Sigmoid colon (tissue), 4 donors: Measurements from ENCODE around the gene OPA3.

Source experiments
- POLR2AphosphoS5 ChIP-seq, 4 donors: sonication (generic); formaldehyde crosslinking; IDR thresholded peaks; one replicate each; pipeline ENCODE4 v1.6.1; 2017; ENCODE audit warnings: antibody characterized with exemption in 4 of 4
- TF ChIP-seq, protein P1 (sequence below), 4 experiments: fragments of 450-650 bp in 3 of 4; fragments of 200-600 bp in 1 of 4; IDR thresholded peaks; one replicate each; pipeline ENCODE4 v1.5.1; 2016 to 2019; ENCODE audit warnings: antibody characterized with exemption in 4 of 4, mild to moderate bottlenecking in 3 of 4, moderate library complexity in 2 of 4

GRCh38 chr19:45597425-45598111, 13.0 kb upstream of the OPA3 start:
- TF ChIP-seq, protein P1, sequence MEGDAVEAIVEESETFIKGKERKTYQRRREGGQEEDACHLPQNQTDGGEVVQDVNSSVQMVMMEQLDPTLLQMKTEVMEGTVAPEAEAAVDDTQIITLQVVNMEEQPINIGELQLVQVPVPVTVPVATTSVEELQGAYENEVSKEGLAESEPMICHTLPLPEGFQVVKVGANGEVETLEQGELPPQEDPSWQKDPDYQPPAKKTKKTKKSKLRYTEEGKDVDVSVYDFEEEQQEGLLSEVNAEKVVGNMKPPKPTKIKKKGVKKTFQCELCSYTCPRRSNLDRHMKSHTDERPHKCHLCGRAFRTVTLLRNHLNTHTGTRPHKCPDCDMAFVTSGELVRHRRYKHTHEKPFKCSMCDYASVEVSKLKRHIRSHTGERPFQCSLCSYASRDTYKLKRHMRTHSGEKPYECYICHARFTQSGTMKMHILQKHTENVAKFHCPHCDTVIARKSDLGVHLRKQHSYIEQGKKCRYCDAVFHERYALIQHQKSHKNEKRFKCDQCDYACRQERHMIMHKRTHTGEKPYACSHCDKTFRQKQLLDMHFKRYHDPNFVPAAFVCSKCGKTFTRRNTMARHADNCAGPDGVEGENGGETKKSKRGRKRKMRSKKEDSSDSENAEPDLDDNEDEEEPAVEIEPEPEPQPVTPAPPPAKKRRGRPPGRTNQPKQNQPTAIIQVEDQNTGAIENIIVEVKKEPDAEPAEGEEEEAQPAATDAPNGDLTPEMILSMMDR (IDR thresholded peaks at IDR 0.05), result no peak
- no peak for TF ChIP-seq POLR2AphosphoS5 (IDR thresholded peaks at IDR 0.05)
